SK-N-SH treated with all-trans-retinoic acid at 6 μM for 48 hours (cell line): Measurements from ENCODE around the gene SPACA6.

ENCODE experiments used
- ATAC-seq: fragments of 200-7000 bp; cut with Tn5 transposase; 3 replicates; pipeline ENCODE4 v1.9.1; 2020; ENCODE audit warnings: mild to moderate bottlenecking, moderate library complexity
- ARNTL ChIP-seq: fragments of 450-650 bp; formaldehyde crosslinking; IDR thresholded peaks from 2 replicates; pipeline ENCODE4 v1.5.0; 2020; ENCODE audit warnings: low read depth, mild to moderate bottlenecking, moderate library complexity, borderline replicate concordance
- CSRNP3 ChIP-seq: fragments of 250-450 bp; sonication (Bioruptor Pico); IDR thresholded peaks from 2 replicates; pipeline ENCODE4 v1.5.1; 2021; ENCODE audit warnings: mild to moderate bottlenecking, moderate library complexity
- GLIS3 ChIP-seq: fragments of 250-450 bp; sonication (Bioruptor Pico); IDR thresholded peaks from 2 replicates; pipeline ENCODE4 v1.5.0; 2020; ENCODE audit warnings: mild to moderate bottlenecking, moderate library complexity
- ISL1 ChIP-seq: fragments of 250-450 bp; sonication (Bioruptor Pico); IDR thresholded peaks from 2 replicates; pipeline ENCODE4 v2.1.2; 2022; ENCODE audit warnings: mild to moderate bottlenecking, moderate library complexity
- OSR1 ChIP-seq: fragments of 250-450 bp; sonication (Bioruptor Pico); IDR thresholded peaks from 2 replicates; pipeline ENCODE4 v1.8.0; 2022; ENCODE audit warnings: moderate library complexity, mild to moderate bottlenecking, inconsistent platforms
- PATZ1 ChIP-seq: fragments of 250-450 bp; sonication (Bioruptor Pico); IDR thresholded peaks from 2 replicates; pipeline ENCODE4 v1.8.0; 2020; ENCODE audit warnings: mild to moderate bottlenecking, moderate library complexity, borderline replicate concordance
- PPARA ChIP-seq: fragments of 250-450 bp; sonication (Bioruptor Pico); IDR thresholded peaks from 2 replicates; pipeline ENCODE4 v1.5.0; 2020; ENCODE audit warnings: mild to moderate bottlenecking, borderline replicate concordance
- SNAI2 ChIP-seq: fragments of 250-450 bp; sonication (Bioruptor Pico); IDR thresholded peaks from 2 replicates; pipeline ENCODE4 v1.5.0; 2020; ENCODE audit warnings: mild to moderate bottlenecking, moderate library complexity
- TCF4 ChIP-seq: fragments of 250-450 bp; sonication (Bioruptor Pico); IDR thresholded peaks from 2 replicates; pipeline ENCODE4 v1.8.0; 2021; ENCODE audit warnings: mild to moderate bottlenecking, moderate library complexity, borderline replicate concordance
- TOX ChIP-seq: fragments of 250-450 bp; sonication (Bioruptor Pico); IDR thresholded peaks from 2 replicates; pipeline ENCODE4 v1.8.0; 2021; ENCODE audit warnings: mild to moderate bottlenecking, moderate library complexity, borderline replicate concordance
- TSHZ2 ChIP-seq: fragments of 250-450 bp; sonication (Bioruptor Pico); IDR thresholded peaks from 2 replicates; pipeline ENCODE4 v1.5.0; 2020; ENCODE audit warnings: mild to moderate bottlenecking, moderate library complexity
- ZC3H10 ChIP-seq: fragments of 250-450 bp; sonication (Bioruptor Pico); IDR thresholded peaks from 2 replicates; pipeline ENCODE4 v1.5.1; 2021; ENCODE audit warnings: mild to moderate bottlenecking, moderate library complexity
- ZNF70 ChIP-seq: fragments of 450-650 bp; formaldehyde crosslinking; IDR thresholded peaks from 2 replicates; pipeline ENCODE4 v1.5.0; 2020; ENCODE audit warnings: mild to moderate bottlenecking, moderate library complexity
- ZNF8 ChIP-seq: fragments of 450-650 bp; formaldehyde crosslinking; IDR thresholded peaks from 2 replicates; pipeline ENCODE4 v1.5.0; 2020; ENCODE audit warnings: mild to moderate bottlenecking, moderate library complexity
- TF ChIP-seq, protein P1 (sequence below): fragments of 250-450 bp; sonication (Bioruptor Pico); IDR thresholded peaks from 2 replicates; pipeline ENCODE4 v1.5.1; 2020; ENCODE audit warnings: low read depth, mild to moderate bottlenecking, moderate library complexity

The SPACA6 gene

GRCh38 chr19:51676566-51677083, 16.5 kb upstream of the SPACA6 start:
- TF ChIP-seq CSRNP3 (CRISPR knock-in tag) (no peak), ZC3H10 (CRISPR knock-in tag) (no peak), TOX (CRISPR knock-in tag) (no peak), TCF4 (no peak), GLIS3 (CRISPR knock-in tag) (no peak), SNAI2 (CRISPR knock-in tag) (no peak), TSHZ2 (CRISPR knock-in tag) (no peak), ARNTL (CRISPR knock-in tag) (no peak), OSR1 (CRISPR knock-in tag) (no peak)
- TF ChIP-seq, all 23 proteins: peak for 0
- no peak for ATAC-seq

GRCh38 chr19:51680474-51680873, 12.7 kb upstream of the SPACA6 start:
- ATAC-seq: no peak
- TF ChIP-seq TSHZ2 (CRISPR knock-in tag) (no peak), PPARA (CRISPR knock-in tag) (no peak), PATZ1 (CRISPR knock-in tag) (no peak), ZNF8 (no peak), SNAI2 (CRISPR knock-in tag) (no peak), ZNF70 (CRISPR knock-in tag) (no peak), ISL1 (CRISPR knock-in tag) (no peak)
- TF ChIP-seq, protein P1, sequence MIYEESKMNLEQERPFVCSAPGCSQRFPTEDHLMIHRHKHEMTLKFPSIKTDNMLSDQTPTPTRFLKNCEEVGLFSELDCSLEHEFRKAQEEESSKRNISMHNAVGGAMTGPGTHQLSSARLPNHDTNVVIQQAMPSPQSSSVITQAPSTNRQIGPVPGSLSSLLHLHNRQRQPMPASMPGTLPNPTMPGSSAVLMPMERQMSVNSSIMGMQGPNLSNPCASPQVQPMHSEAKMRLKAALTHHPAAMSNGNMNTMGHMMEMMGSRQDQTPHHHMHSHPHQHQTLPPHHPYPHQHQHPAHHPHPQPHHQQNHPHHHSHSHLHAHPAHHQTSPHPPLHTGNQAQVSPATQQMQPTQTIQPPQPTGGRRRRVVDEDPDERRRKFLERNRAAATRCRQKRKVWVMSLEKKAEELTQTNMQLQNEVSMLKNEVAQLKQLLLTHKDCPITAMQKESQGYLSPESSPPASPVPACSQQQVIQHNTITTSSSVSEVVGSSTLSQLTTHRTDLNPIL (CRISPR knock-in tag): no peak

DNA sequence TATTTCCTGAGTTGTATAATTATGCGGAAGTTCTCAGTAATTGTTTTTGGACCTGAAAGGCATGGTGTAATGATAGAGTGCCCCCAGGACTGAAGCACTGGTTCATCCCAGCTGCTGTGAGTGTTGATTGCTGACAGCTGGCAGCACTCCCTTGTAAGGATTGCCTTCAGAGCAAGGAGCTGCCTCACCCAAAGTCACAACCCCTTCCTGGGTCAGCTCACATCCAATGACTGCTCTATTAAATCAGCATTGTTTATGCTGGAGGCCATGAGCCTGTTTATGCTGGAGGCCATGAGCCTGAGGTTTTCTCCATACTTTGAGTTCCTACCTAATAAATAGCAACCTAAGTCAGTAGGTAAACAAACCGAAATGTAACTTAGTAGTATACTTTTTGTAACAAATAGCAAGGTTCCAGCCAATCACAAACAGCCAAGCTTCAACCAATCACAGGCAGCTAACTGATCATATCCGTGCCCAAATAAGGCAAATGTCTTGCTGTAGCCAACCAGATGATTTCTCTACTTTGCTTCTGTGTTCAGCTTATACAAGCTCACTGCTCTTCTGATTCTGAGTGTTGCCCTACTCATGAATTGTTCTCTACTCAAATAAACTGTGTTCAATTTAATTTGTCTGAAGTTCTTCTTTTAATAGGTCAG, 11.7 kb upstream of the SPACA6 start:
- ATAC-seq: peak; percentile 40; the same call in 1 of the 3 replicates

More for the DNA sequence above, 11.7 kb upstream of the SPACA6 start:
- TF ChIP-seq ZC3H10 (CRISPR knock-in tag): no peak
- TF ChIP-seq, protein P1 (CRISPR knock-in tag): no peak
- TF ChIP-seq, all 23 proteins: peak for 0
